CD4-positive, alpha-beta T cell treated with Interleukin-10 for 1 hour (primary cell): ENCODE measurements around the gene CLEC9A.

Experiments used
- DNase-seq: peaks from one replicate; pipeline ENCODE4 v3.0.0-alpha.2; 2020

Gene CLEC9A

GRCh38 chr12:10113075-10113474 lies 82.6 kb downstream of the CLEC9A start:
- no peak for DNase-seq

GRCh38 chr12:10113920-10114319 lies 83.4 kb downstream of the CLEC9A start:
- no peak for DNase-seq

- no peak for DNase-seq
These were observed 84.8 kb downstream of the CLEC9A start for GRCh38 chr12:10115311-10115710.
